Smooth muscle cell of the brain vasculature (primary cell): ENCODE results near the gene KCNQ2.

Experiments
- DNase-seq: peaks from one replicate; pipeline ENCODE4 v3.0.0-alpha.2; 2012; ENCODE audit warnings: low read depth, low spot score

KCNQ2 gene

DNA sequence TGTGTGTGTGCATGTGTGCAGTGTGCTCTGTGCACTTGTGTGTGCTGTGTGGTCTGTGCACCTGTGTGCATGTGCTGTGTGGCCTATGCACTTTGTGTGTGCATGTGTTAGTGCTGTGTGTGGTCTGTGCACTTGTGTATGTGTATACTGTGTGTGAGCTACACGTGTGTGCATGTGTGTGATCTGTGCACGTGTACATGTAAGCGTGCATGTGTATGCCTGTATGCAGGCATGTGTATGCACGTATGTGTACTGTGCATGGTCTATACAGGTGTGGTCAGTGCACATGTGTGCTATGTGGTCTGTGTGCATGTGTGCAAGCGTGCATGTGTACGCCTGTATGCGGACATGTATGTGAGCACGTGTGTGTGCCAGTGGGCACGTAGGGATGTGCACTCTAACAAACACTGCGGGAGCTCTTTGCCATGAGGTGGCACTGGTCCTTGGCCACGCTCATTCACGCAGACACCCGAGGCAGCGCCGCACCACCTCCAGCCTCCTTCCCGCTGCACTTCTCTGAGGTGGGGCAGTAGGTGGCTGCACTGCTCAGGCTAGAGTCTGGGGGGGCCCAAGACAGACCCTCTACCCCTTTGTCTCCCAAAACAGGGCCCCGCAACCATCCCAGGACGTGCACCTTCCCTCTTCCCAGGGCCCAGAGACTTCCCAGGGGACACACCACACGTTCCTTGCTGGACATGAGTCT, 68.9 kb downstream of the KCNQ2 start:
- no peak for DNase-seq

DNA sequence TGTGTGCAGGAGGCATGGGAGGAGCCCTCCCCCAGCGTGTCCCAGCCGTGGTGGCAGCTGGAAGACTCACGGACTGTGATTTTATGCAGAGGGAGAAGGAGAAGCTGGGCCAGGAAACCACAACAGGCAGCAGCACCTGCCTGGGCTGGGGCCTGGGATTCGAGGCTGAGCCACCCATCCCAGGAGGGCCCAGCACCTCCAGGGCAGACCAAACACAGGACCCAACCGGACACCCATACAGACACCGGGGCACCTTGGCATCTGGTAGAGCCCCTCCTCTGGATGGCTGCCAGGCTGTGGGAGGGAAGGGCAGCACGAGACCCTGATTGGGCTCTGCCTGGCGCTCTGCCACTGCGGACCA, 69.6 kb downstream of the KCNQ2 start:
- no peak for DNase-seq

GRCh38 chr20:63402181-63402859, 70.1 kb downstream of the KCNQ2 start:
- no peak for DNase-seq

DNA sequence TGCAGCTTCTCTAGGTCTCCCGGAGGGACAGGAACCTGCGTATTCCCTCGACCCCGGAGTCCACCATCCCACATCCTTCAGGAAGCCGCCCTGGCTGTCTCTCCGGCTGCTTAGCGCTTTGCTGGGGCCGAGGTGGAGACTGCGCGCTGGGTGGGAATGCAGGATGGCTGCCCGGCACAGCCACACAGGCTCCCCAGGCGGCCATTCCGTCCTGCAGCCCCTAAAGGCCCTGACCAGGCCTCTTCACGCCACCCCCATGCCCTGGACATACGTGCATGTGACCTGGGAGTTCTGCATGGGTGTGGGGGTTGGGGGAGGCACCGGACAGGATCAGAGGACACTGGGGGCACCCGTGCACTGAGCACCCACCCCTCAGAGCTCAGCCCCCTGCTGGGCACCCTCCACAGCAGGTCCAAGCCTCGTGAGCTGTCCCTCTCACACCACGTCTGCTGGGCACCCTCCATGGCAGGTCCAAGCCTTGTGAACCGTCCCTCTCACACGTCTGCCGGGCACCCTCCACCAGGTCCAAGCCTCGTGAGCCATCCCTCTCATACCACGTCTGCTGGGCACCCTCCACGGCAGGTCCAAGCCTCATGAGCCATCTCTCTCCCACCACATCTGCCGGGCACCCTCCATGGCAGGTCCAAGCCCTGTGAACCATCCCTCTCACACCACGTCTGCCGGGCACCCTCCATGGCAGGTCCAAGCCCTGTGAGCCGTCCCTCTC, 70.9 kb downstream of the KCNQ2 start:
- DNase-seq = no peak

- DNase-seq = no peak
These were observed 71.8 kb downstream of the KCNQ2 start for GRCh38 chr20:63400486-63401210.

DNA sequence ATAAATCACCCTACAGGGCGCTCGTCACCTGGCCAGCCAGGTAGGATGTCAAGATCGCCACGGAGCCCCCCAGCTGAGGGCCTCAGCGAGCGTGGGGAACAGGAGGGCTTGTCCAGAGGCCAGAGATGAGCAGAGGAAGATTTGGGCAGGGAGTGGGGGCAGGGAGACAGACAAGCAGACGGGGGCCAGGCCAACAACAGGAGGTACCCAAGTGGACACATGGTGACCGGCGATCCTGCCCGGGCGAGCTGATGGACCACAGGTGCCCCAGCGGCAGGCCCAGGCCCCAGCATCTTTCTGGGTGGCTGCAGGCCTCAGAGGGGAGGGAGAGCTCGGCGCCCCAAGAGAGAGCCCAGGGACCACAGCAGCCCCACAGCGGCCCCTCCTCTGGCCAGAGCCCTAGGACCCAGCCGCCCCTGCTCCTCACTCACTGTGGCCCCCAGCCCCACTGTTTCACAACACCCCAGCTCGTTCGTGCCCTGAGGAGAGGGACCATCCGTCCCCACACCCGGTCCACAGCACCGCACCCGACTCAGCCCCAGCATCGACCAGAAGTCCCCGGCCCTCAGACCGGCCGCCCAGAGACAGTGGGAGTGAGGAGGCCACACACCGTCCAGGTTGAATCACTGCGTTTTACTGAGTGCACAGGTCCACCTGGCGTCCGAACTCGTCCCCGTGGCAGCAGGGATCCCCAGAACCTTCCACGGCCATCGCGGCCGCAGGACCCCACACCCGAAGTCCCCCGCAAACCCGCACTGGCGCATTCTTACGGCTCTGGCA, 72.7 kb downstream of the KCNQ2 start:
- no peak for DNase-seq

DNA sequence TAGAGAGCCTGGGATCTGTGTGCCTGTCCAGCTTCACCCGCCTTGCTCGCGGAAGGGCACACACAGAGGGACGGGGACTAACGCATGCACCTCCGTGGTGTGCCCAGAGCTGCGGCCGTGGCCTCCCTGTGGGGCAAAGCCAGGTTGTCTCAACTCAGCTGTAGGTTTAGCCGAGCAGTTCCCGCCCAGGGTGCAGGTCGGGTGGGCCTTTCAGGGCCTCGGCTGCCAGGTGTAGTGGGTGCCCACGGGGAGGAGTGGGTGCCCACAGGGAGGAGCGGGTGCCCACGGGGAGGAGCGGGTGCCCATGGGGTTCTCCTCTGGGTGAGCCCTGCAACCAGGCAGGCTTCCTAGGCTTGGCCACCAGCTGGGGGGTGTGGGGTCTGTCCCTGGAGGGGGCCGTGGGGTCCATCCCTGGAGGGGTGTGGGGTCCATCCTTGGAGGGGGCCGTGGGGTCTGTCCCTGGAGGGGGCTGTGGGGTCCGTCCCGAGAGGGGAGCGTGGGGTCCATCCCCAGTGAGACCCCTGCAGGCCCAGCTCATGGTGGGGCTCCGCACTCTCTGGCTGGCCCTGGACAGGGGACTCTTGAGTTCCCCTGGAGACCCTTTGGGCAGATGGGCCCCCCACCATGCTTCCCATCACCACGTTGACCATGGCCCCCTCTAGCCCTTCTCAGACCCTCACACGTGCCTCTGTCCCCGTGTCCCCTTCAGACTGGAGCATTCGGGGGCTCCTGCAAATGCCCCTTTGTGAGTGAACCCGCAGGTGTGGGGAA, 73.5 kb downstream of the KCNQ2 start:
- no peak for DNase-seq

DNA sequence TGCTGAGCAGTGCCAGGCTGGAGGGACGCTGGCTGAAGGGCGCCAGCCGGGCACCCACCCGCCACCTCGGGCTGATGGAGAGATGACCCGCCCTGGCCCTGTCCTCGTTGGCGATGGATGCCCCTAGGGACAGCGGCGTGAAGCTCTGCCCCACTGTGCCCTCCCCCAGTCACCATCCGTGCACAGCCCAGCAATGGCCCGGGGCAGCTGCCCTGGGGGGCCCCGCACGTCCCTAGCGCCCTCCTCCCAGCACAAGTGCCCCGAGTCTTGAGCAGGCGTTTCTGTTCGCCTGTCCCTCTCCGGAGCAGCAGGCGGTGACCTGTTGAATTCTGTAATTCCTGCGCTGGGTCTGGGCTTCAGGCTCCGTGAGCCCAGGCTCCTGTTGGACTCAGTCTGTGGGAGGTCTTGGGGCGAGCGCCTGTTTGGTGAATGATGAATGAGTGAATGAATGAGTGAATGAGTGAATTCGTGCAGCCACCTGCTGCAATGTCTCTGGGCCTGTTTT, 74.5 kb downstream of the KCNQ2 start:
- DNase-seq = no peak

- DNase-seq = no peak
These were observed 75.2 kb downstream of the KCNQ2 start for GRCh38 chr20:63397155-63397843.

- DNase-seq = no peak
These were observed 76.2 kb downstream of the KCNQ2 start for GRCh38 chr20:63396300-63396699.

- DNase-seq = no peak
These were observed 76.7 kb downstream of the KCNQ2 start for GRCh38 chr20:63395723-63396122.

DNA sequence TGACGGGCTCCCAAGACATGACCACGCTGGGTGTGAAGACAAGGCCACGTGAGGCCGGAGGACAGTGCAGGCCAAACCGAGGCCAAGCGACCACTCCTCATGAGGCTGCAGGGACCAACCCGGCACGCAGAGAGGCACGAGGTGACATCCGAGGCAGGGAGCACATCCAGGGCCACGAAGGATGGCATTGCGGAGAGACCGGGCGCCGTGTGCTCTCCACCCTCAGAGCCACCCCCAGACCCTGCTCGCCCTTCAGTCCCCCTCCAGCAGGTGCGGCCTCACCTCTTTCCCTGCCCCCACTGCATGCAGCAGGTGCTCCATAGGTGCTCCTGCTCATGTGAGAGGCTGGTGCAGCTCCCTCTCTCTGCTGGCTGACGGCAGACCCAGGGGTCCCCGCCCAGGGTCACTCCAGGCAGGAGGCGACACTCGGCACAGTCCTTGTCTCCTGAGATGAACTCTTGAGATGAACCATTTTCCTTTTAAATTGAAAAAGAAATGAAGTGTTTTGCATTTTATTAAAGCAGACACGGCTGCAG, 77.5 kb downstream of the KCNQ2 start:
- DNase-seq = no peak

DNA sequence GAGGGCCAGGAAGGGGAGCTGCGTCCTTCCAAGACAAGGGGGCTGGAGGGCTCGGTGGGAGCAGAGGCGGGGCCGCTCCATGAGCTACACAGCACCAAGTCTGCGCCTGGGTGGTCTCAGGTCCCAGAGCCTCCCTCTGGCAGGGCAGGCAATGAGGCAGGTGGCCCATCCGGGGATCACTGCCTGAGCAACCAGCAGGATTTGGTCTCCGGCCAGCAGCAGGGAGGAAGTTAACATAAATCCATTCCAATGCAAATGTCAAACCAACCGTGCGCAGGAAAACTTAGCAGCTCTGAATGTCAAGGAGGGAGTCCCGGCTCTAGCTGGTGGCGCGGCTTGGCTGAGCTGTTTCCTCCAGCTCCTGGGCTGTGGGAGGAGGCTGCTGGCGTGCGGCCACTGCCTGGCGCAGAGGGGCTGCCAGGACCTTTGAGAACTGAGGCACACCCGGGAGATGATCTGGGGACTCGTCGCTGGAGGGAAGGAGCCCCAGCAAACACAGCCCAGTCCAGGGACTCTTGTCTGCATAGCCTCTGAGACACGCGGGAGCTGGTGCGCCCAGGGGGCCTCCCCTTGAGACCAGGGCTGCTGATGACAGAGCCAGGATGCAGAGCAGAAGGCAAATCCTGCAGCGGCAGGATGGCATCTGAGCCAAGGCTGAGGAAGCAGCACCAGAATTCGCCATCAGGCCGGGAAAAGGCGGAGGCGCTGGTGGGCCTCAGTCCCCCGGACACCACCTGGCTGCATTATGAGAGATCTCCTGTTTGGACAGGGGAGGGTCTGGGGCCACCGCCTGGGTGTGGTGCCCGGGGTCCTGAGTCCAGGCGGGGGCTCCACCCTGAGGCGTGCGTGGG, 78.2 kb downstream of the KCNQ2 start:
- no peak for DNase-seq

GRCh38 chr20:63393566-63393965, 78.9 kb downstream of the KCNQ2 start:
- no peak for DNase-seq

DNA sequence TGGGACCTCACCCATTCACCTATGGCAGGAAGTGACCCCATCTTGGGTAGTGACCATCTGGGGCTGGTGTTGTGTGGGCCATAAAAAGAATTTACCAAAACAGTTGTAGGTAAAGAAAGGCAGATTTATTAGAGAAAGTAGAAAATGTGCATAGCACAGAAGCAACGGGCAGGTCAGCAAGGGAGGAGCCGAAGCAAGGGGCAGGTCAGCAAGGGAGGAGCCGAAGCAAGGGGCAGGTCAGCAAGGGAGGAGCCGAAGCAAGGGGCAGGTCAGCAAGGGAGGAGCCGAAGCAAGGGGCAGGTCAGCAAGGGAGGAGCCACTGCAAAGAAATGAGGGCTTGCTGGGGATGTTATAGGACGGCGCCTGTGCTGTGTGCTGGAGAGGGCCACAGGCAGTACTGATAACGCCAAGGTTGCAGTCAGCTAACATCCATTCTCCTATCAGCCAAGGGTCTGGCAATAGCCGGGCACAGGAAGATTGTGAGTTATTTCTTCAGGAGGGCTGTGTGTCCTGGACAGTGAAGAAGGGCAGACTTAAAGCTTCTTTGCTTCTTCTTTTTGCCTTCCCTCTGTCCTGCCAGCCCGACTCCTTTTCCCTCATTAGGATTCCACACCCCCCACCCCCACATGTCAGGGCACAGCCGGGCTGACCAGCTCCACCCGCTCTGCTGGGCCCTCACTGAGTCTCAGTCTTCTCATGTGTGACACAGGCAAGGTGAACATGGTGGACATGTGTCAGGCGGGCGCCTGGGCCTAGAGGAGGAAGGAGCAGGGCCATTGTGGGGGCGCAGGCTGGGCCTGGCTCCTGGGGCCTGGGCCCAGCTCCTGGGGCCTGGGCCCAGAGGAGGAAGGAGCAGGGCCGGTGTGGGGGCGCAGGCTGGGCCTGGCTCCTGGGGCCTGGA, 79.7 kb downstream of the KCNQ2 start:
- no peak for DNase-seq

GRCh38 chr20:63387917-63388316, 84.5 kb downstream of the KCNQ2 start:
- no peak for DNase-seq

DNA sequence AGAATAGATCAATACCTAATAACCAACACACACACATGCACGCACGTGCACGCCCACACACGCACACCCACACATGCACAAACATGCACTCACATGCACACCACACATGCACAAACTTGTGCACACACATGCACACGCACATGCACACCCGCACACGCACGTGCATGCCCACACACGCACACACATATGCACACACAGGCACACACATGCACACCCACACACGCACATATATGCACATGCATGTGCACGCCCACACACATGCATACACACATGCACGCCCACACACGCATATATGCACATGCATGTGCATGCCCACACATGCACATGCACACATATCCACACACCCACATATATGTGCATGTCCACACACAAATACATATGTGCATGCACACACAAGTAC, 85.1 kb downstream of the KCNQ2 start:
- DNase-seq = no peak

- no peak for DNase-seq
These were observed 86.0 kb downstream of the KCNQ2 start for GRCh38 chr20:63386491-63386890.
